SK-N-SH (cell line): ENCODE results near the gene HSPH1. TPM values are rescaled to one million over a fixed set of nuclear protein-coding genes. Genes with fewer than 3 reads are reported as not detected.

ENCODE experiments used
- CTCF ChIA-PET: fragments of 300-600, 350-600 bp; formaldehyde crosslinking; extraction: SDS; loops from one replicate; lab custom pipeline; 2021; lab: Yijun Ruan, JAX
- POLR2A ChIA-PET: fragments of 350-600 bp; sonication (Branson Sonifier 250); formaldehyde crosslinking; extraction: SDS; loops from one replicate; lab custom pipeline; 2020; ENCODE audit warnings: antibody characterized with exemption, inconsistent platforms; lab: Yijun Ruan, JAX
- DNase-seq: peaks from one replicate; pipeline ENCODE4 v3.0.0; 2012
- H2AFZ ChIP-seq: fragments of 200-600 bp; sonication (generic); 2 replicates; pipeline ENCODE4 v1.8.1; 2016; ENCODE audit warnings: antibody characterized with exemption, mild to moderate bottlenecking, low read depth
- H3F3A ChIP-seq: fragments of 200-600 bp; sonication (generic); replicated peaks from 2 replicates; pipeline ENCODE3; 2016; ENCODE audit warnings: antibody characterized with exemption, mild to moderate bottlenecking; ENCODE audit not compliant: insufficient read depth
- H3K27ac ChIP-seq, 2 experiments: fragments of 200-500 bp in 1 of 2; fragments of 200-600 bp in 1 of 2; sonication (Bioruptor generic) in 1 of 2; sonication (generic), shearing (Covaris generic) in 1 of 2; 2 replicates each; pipeline versions ENCODE4 v1.5.1 to v1.6.1; 2014 to 2016; ENCODE audit warnings: low read depth in 2 of 2, inconsistent platforms in 1 of 2, low read length in 1 of 2, mild to moderate bottlenecking in 1 of 2, mixed read lengths in 1 of 2
- H3K27me3 ChIP-seq: fragments of 200-600 bp; sonication (generic), shearing (Covaris generic); 2 replicates; pipeline ENCODE4 v1.6.1; 2016; ENCODE audit warnings: mixed run types; ENCODE audit not compliant: insufficient read depth
- H3K36me3 ChIP-seq, 2 experiments: fragments of 200-500 bp in 1 of 2; fragments of 200-600 bp in 1 of 2; sonication (Bioruptor generic) in 1 of 2; sonication (generic) in 1 of 2; replicated peaks in 1 of 2; 2 replicates each; pipeline versions ENCODE3 to v1.5.1; 2014 to 2016; ENCODE audit warnings: low read length in 1 of 2, mild to moderate bottlenecking in 1 of 2; ENCODE audit not compliant: insufficient read depth in 2 of 2, control insufficient read depth in 1 of 2
- H3K4me1 ChIP-seq, 2 experiments: fragments of 200-500 bp in 1 of 2; fragments of 200-600 bp in 1 of 2; sonication (Bioruptor generic) in 1 of 2; sonication (generic), shearing (Covaris generic) in 1 of 2; 2 replicates each; pipeline versions ENCODE4 v1.5.1 to v1.6.1; 2014 to 2016; ENCODE audit warnings: low read depth in 1 of 2, low read length in 1 of 2, mixed run types in 1 of 2; ENCODE audit not compliant: insufficient read depth in 2 of 2, control insufficient read depth in 1 of 2
- H3K4me2 ChIP-seq: fragments of 200-600 bp; sonication (generic), shearing (Covaris generic); 2 replicates; pipeline ENCODE4 v1.6.1; 2017; ENCODE audit warnings: mixed run types
- H3K4me3 ChIP-seq, 2 experiments: fragments of 200-500 bp in 1 of 2; fragments of 200-600 bp in 1 of 2; sonication (Bioruptor generic) in 1 of 2; sonication (generic), shearing (Covaris generic) in 1 of 2; 2 replicates each; pipeline versions ENCODE4 v1.5.1 to v1.8.1; 2014 to 2016; ENCODE audit warnings: low read depth in 2 of 2, inconsistent platforms in 1 of 2, low read length in 1 of 2, mild to moderate bottlenecking in 1 of 2, mixed read lengths in 1 of 2, moderate library complexity in 1 of 2
- H3K79me2 ChIP-seq: fragments of 200-600 bp; sonication (generic); 2 replicates; pipeline ENCODE4 v1.8.1; 2017; ENCODE audit warnings: mild to moderate bottlenecking; ENCODE audit not compliant: insufficient read depth
- H3K9ac ChIP-seq: fragments of 200-600 bp; sonication (generic); 2 replicates; pipeline ENCODE4 v1.6.1; 2017; ENCODE audit warnings: mixed run types
- H3K9me2 ChIP-seq: fragments of 200-600 bp; sonication (generic); 2 replicates; pipeline ENCODE4 v1.6.1; 2017; ENCODE audit warnings: mixed run types
- H3K9me3 ChIP-seq: fragments of 200-600 bp; sonication (generic); 2 replicates; pipeline ENCODE4 v1.6.1; 2017; ENCODE audit warnings: mixed run types, mild to moderate bottlenecking, moderate library complexity
- H4K20me1 ChIP-seq: fragments of 200-600 bp; sonication (generic); 2 replicates; pipeline ENCODE4 v1.6.1; 2017; ENCODE audit warnings: mild to moderate bottlenecking, mixed run types; ENCODE audit not compliant: insufficient read depth
- ELF1 ChIP-seq: IDR thresholded peaks from 2 replicates; pipeline ENCODE4 v1.4.0; 2012
- EZH2phosphoT487 ChIP-seq: fragments of 200-600 bp; sonication (generic); IDR thresholded peaks from 2 replicates; pipeline ENCODE4 v1.6.1; 2017; ENCODE audit warnings: low read depth, mixed run types, mild to moderate bottlenecking, antibody characterized with exemption, moderate library complexity, borderline replicate concordance
- FOSL2 ChIP-seq: IDR thresholded peaks from 2 replicates; pipeline ENCODE4 v1.4.0; 2012; ENCODE audit warnings: low read depth, mild to moderate bottlenecking, moderate library complexity, borderline replicate concordance
- GABPA ChIP-seq: IDR thresholded peaks from 2 replicates; pipeline ENCODE4 v1.4.0; 2012; ENCODE audit warnings: low read depth, mild to moderate bottlenecking
- GATA2 ChIP-seq: sonication (generic); formaldehyde crosslinking; IDR thresholded peaks from 2 replicates; pipeline ENCODE4 v1.5.0; 2020; ENCODE audit warnings: mild to moderate bottlenecking, missing genetic modification reagents
- JUND ChIP-seq: IDR thresholded peaks from 2 replicates; pipeline ENCODE4 v1.4.0; 2012
- MXI1 ChIP-seq: IDR thresholded peaks from 2 replicates; pipeline ENCODE4 v1.6.1; 2012; ENCODE audit warnings: mild to moderate bottlenecking, low read depth, low read length, improper control_type of control experiment
- NFIC ChIP-seq: IDR thresholded peaks from 2 replicates; pipeline ENCODE4 v1.4.0; 2012; ENCODE audit warnings: borderline replicate concordance
- NRF1 ChIP-seq: IDR thresholded peaks from 2 replicates; pipeline ENCODE4 v1.6.1; 2012; ENCODE audit warnings: low read depth, mild to moderate bottlenecking, low read length
- POLR2AphosphoS5 ChIP-seq: IDR thresholded peaks from 2 replicates; pipeline ENCODE4 v1.6.1; 2012; ENCODE audit warnings: low read depth, low read length
- REST ChIP-seq: IDR thresholded peaks from 2 replicates; pipeline ENCODE4 v1.6.1; 2012; ENCODE audit warnings: mild to moderate bottlenecking, low read depth, low read length, moderate library complexity
- RXRA ChIP-seq: IDR thresholded peaks from 2 replicates; pipeline ENCODE4 v1.4.0; 2012; ENCODE audit warnings: low read depth, mild to moderate bottlenecking, borderline replicate concordance
- SMC3 ChIP-seq: IDR thresholded peaks from 2 replicates; pipeline ENCODE4 v1.6.1; 2012; ENCODE audit warnings: low read depth, low read length, improper control_type of control experiment
- TEAD4 ChIP-seq: IDR thresholded peaks from 2 replicates; pipeline ENCODE4 v1.4.0; 2012; ENCODE audit warnings: mild to moderate bottlenecking, borderline replicate concordance; ENCODE audit not compliant: insufficient read depth
- WGBS: methylation state at CpG from one replicate; pipeline ENCODE4 v1.1.6; 2017; ENCODE audit warnings: low lambda C conversion rate; 5-methylcytosine and 5-hydroxymethylcytosine counted together
- polyA plus RNA-seq, 3 experiments: library from polyadenylated mRNA; depleted of rRNA; stranded (reverse); fragments of >200 nt; gene quantifications; 2 replicates each; pipeline ENCODE4 v1.2.3, GENCODE V29; 2012
- TF ChIP-seq, protein P1 (sequence below): IDR thresholded peaks from 2 replicates; pipeline ENCODE4 v1.4.0; 2012; ENCODE audit warnings: low read depth, borderline replicate concordance

The HSPH1 gene
- polyA plus RNA-seq, 1 of the 3 experiments (the other 2 are of a cell fraction), result 32.8 TPM

GRCh38 chr13:31208559-31209122 is 46.9 kb upstream of the HSPH1 start:
- H3K9me2 ChIP-seq, result no peaks in the 10 kb centered on the region
- WGBS, result 75% methylated on average over 12 of the region's 12 CpGs
- H2AFZ ChIP-seq, result no peak overlapping the region
- TF ChIP-seq POLR2AphosphoS5 (no peak), NRF1 (no peak), FOSL2 (no peak), GABPA (no peak), RXRA (no peak), TEAD4 (no peak), SMC3 (no peak), ELF1 (no peak), REST (no peak), GATA2 (no peak), JUND (no peak), EZH2phosphoT487 (no peak), MXI1 (no peak), NFIC (no peak)
- TF ChIP-seq, protein P1, sequence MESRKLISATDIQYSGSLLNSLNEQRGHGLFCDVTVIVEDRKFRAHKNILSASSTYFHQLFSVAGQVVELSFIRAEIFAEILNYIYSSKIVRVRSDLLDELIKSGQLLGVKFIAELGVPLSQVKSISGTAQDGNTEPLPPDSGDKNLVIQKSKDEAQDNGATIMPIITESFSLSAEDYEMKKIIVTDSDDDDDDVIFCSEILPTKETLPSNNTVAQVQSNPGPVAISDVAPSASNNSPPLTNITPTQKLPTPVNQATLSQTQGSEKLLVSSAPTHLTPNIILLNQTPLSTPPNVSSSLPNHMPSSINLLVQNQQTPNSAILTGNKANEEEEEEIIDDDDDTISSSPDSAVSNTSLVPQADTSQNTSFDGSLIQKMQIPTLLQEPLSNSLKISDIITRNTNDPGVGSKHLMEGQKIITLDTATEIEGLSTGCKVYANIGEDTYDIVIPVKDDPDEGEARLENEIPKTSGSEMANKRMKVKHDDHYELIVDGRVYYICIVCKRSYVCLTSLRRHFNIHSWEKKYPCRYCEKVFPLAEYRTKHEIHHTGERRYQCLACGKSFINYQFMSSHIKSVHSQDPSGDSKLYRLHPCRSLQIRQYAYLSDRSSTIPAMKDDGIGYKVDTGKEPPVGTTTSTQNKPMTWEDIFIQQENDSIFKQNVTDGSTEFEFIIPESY, result no peak
- H3K4me2 ChIP-seq, result 0 out of 2 replicates have a peak overlapping the region, but pooled peaks have one; percentile 63
- H3K36me3 ChIP-seq, result no peaks in the 10 kb centered on the region
- peaks cover 7% of the 10 kb centered on the region; the same call in 1 of the 2 replicates for H3K79me2 ChIP-seq
- no peaks in the 10 kb centered on the region for H3K27me3 ChIP-seq
- no peak for DNase-seq
- CTCF ChIA-PET, result interaction anchor here (0.8 to 2.6 kb wide), 4 partner anchors 8 to 216 kb away, joined by 3 to 22 read pairs (median 10); partner anchors contain the start of gene B3GLCT
- H3F3A ChIP-seq, result peaks cover 3% of the 10 kb centered on the region
- H3K4me3 ChIP-seq, result no peak overlapping the region
- peak overlapping the region in 1 of 2 experiments; percentile 83; a peak in 3 of 4 replicates for H3K27ac ChIP-seq
- H3K4me1 ChIP-seq, result peaks cover 24 to 32% of the 10 kb centered on the region in 2 experiments; a peak in 3 of 4 replicates
- POLR2A ChIA-PET, result interaction anchor here (1.1 to 1.3 kb wide), 2 partner anchors 7 to 9 kb away, joined by 3 to 5 read pairs; partner anchors contain the start of gene B3GLCT
- no peaks in the 10 kb centered on the region for H3K9me3 ChIP-seq
- no peak overlapping the region for H3K9ac ChIP-seq
- no peaks in the 10 kb centered on the region for H4K20me1 ChIP-seq
